ENCODE data around the gene PARD3.
"Not testable (repeated sequence)": the region's sequence is repeated elsewhere in the genome, so short reads cannot be mapped to it uniquely, and the experiment has no call there.

The PARD3 gene

GRCh38 chr10:34286136-34286739 lies 528.9 kb downstream of the PARD3 start:
- DNase-seq: peak; percentile 26

- peak; percentile 25 for DNase-seq
These were observed 533.2 kb downstream of the PARD3 start for GRCh38 chr10:34281661-34282582.

GRCh38 chr10:34280599-34281374 lies 534.3 kb downstream of the PARD3 start:
- DNase-seq: peak; percentile 91

- DNase-seq: peak; percentile 28
These were observed 539.4 kb downstream of the PARD3 start for GRCh38 chr10:34275626-34276130.

- DNase-seq: no peak
These were observed 540.2 kb downstream of the PARD3 start for GRCh38 chr10:34274906-34275305.

- DNase-seq: no peak
These were observed 541.8 kb downstream of the PARD3 start for GRCh38 chr10:34273340-34273739.

GRCh38 chr10:34272316-34272715 lies 542.8 kb downstream of the PARD3 start:
- no peak for DNase-seq

- DNase-seq: not testable (repeated sequence)
These were observed 546.7 kb downstream of the PARD3 start for GRCh38 chr10:34268410-34268809.

- DNase-seq: no peak
These were observed 552.1 kb downstream of the PARD3 start for GRCh38 chr10:34262985-34263384.

GRCh38 chr10:34260904-34261303 lies 554.2 kb downstream of the PARD3 start:
- no peak for DNase-seq

GRCh38 chr10:34256216-34256615 lies 558.9 kb downstream of the PARD3 start:
- no peak for DNase-seq

GRCh38 chr10:34255035-34255434 lies 560.1 kb downstream of the PARD3 start:
- DNase-seq: peak; percentile 30

GRCh38 chr10:34254596-34254995 lies 560.5 kb downstream of the PARD3 start:
- peak; percentile 76 for DNase-seq

GRCh38 chr10:34252111-34252510 lies 563.0 kb downstream of the PARD3 start:
- DNase-seq: no peak

GRCh38 chr10:34251177-34251576 lies 563.9 kb downstream of the PARD3 start:
- no peak for DNase-seq

GRCh38 chr10:34250722-34251121 lies 564.4 kb downstream of the PARD3 start:
- no peak for DNase-seq

- DNase-seq: no peak
These were observed 565.5 kb downstream of the PARD3 start for GRCh38 chr10:34249634-34250033.

GRCh38 chr10:34247560-34247959 lies 567.5 kb downstream of the PARD3 start:
- no peak for DNase-seq

- DNase-seq: no peak
These were observed 570.2 kb downstream of the PARD3 start for GRCh38 chr10:34244756-34245484.

GRCh38 chr10:34241226-34242000 lies 573.7 kb downstream of the PARD3 start:
- peak; percentile 52 for DNase-seq

GRCh38 chr10:34240039-34240438 lies 575.1 kb downstream of the PARD3 start:
- DNase-seq: no peak

Measured in fibroblast of skin of abdomen (primary cell).